HG02884 (cell line): ENCODE measurements around the gene RAB5B.

Experiments used
- ATAC-seq: cut with Tn5 transposase; IDR thresholded peaks from one replicate; pipeline ENCODE4 v1.9.1; 2021; ENCODE audit warnings: mild to moderate bottlenecking, moderate library complexity; ENCODE audit not compliant: unreplicated experiment

Gene RAB5B

GRCh38 chr12:55973599-55974307 is at the start of gene RAB5B:
Gene RAB5B (plus strand): TSS chr12:55974078. CDS start chr12:55986961, 12,883 bp downstream.
- ATAC-seq, result peak; percentile 89

GRCh38 chr12:55925371-55925770 is 48.5 kb upstream of the RAB5B start:
- ATAC-seq, result no peak

- ATAC-seq, result no peak
Measured at GRCh38 chr12:55925870-55926737, 47.8 kb upstream of the RAB5B start.

GRCh38 chr12:55926738-55927587 is 46.9 kb upstream of the RAB5B start:
- ATAC-seq, result peak; percentile 33

GRCh38 chr12:55927588-55928502 is 46.0 kb upstream of the RAB5B start, which contains the start of gene PYM1:
Gene PYM1 (minus strand): TSS chr12:55927894. CDS start chr12:55927761, 133 bp downstream.
- ATAC-seq, result peak; percentile 29

- ATAC-seq, result peak; percentile 38
Measured at GRCh38 chr12:55929306-55929791, 44.5 kb upstream of the RAB5B start.

- ATAC-seq, result no peak
Measured at GRCh38 chr12:55930771-55931316, 43.0 kb upstream of the RAB5B start, which contains the start of gene DGKA. Gene DGKA (plus strand): TSS chr12:55931162. CDS start chr12:55936504, 5,342 bp downstream.

GRCh38 chr12:55931317-55931779 is 42.5 kb upstream of the RAB5B start:
- ATAC-seq, result no peak

- ATAC-seq, result no peak
Measured at GRCh38 chr12:55931780-55932550, 41.9 kb upstream of the RAB5B start.

GRCh38 chr12:55932551-55932910 is 41.3 kb upstream of the RAB5B start:
- ATAC-seq, result no peak

- no peak for ATAC-seq
Measured at GRCh38 chr12:55933169-55933798, 40.6 kb upstream of the RAB5B start.

GRCh38 chr12:55933799-55934742 is 39.8 kb upstream of the RAB5B start:
- ATAC-seq, result no peak

GRCh38 chr12:55934773-55935172 is 39.1 kb upstream of the RAB5B start:
- ATAC-seq, result no peak

- ATAC-seq, result no peak
Measured at GRCh38 chr12:55935738-55936151, 38.1 kb upstream of the RAB5B start.

- ATAC-seq, result no peak
Measured at GRCh38 chr12:55937981-55938380, 35.9 kb upstream of the RAB5B start.

- no peak for ATAC-seq
Measured at GRCh38 chr12:55938826-55939501, 34.9 kb upstream of the RAB5B start.
